Astrocyte of the hippocampus (primary cell): Measurements from ENCODE around the gene FEM1A.
"Not testable (repeated sequence)": the region's sequence is repeated elsewhere in the genome, so short reads cannot be mapped to it uniquely, and the experiment has no call there.

Experiments
- DNase-seq: peaks from one replicate; pipeline ENCODE4 v3.0.0; 2011; ENCODE audit warnings: low read depth, low spot score

Gene FEM1A, protein sequence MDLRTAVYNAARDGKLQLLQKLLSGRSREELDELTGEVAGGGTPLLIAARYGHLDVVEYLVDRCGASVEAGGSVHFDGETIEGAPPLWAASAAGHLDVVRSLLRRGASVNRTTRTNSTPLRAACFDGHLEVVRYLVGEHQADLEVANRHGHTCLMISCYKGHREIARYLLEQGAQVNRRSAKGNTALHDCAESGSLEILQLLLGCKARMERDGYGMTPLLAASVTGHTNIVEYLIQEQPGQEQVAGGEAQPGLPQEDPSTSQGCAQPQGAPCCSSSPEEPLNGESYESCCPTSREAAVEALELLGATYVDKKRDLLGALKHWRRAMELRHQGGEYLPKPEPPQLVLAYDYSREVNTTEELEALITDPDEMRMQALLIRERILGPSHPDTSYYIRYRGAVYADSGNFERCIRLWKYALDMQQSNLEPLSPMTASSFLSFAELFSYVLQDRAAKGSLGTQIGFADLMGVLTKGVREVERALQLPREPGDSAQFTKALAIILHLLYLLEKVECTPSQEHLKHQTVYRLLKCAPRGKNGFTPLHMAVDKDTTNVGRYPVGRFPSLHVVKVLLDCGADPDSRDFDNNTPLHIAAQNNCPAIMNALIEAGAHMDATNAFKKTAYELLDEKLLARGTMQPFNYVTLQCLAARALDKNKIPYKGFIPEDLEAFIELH

DNA sequence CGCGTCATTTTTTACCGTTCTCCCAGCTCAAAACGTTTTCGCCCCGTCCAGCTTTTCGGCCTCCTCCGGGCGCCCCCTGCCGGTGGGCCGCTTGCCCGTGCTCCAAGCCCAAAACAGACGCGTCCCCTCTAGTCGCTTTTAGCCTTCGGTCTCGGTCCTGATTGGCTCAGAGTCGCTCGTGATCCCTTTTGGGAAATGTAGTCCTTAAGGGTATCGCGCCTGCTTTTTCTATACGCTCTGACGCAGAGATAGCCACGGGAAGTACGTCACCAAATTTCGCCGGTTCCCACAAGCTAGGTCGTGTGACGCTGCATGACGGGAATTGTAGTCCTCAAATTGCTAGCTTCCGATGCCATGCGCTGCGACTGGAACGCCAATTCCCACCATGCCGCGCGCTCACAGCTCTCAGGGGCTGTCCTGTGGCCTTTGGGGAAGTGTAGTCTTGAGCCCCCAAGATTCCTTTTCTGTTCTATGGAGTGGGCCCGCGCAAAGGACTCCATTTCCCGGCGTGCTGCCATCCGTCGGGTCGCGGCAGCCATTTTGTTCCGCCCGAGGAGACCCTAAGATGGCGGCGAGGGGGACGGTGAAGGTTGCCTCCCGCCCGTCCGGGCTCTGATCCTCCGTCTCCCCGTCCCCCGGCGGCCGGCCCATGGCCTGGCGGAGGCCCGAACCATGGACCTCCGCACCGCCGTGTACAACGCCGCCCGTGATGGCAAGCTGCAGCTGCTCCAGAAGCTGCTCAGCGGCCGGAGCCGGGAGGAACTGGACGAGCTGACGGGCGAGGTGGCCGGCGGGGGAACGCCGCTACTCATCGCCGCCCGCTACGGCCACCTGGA is at the start of gene FEM1A:
Gene FEM1A (plus strand): TSS at position 552 of the 836 bp plus-strand sequence. CDS start 121 bp downstream, at position 673.
- peak; percentile 100 for DNase-seq

DNA sequence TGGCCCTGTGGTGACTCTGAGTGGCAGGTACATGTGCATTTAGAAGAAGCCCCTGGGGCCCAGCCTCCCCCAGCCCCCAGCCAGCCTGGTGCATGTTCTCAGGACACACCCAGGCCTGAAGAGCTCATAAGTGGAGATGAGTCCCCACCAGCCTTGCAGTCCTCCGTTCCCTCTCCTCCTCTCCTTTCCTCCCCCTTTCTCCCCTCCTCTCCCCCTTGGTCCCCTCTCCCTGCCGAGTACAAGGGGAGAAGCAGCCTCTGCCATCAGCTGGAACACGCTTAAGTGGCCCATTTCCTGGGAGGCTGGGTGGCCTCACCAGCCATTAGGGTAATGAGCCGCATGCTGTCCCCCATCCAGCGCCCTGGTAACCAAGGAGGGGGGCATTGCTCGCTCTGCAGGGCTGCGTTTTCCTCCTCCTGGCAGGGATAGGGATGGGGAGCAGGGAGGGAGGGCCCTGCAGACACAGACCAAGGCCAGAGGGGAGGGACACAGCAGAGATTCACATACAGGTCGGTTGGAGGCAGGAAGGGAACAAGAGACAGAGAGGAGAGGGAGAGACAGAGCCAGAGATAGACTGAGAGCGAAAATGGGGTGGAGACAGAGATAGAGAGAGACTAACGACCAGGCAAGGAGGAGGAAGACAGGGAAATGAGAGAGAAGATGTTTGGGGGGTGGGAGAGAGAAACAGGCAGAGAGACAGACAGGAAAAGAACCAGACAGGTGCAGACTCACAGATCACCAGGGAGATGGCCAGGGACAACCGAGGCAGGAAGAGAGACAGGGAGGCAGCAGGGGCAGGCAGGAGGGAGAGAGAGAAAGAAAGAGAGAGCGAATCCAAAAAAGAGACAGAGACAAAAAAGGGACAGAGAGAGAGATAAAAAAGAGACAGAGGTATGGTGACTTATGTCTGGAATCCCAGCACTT is 48.5 kb upstream of the FEM1A start:
- DNase-seq: no peak

DNA sequence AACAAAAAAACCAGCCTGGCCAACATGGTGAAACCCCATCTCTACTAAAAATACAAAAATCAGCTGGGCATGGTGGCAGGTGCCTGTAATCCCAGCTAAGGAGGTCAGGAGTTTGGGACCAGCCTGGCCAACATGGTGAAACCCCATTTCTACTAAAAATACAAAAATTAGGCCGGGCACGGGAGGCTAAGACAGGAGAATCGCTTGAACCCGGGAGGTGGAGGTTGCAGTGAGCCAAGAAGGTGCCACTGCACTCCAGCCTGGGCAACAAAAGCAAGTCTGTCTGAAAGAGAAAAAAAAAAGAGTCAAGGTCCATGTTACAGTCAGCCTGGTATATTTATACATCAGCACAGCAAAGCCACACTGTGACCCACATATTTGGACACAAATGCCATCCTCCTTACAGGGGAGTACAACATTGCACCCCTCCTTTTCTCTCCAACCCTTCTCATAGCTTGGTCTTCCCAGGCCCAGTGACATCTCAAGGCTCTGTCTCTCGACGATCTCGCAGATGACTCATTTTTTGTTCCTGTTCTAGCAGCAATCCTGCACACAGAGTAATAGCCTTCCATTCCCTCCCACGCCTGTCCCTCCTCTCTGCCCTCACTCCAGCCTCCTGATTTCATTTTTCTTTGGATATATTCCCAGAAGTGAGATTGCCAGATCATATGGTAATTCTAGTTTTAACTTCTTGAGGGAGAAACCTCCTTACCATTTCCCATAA is 46.9 kb upstream of the FEM1A start:
- DNase-seq: peak; percentile 54

DNA sequence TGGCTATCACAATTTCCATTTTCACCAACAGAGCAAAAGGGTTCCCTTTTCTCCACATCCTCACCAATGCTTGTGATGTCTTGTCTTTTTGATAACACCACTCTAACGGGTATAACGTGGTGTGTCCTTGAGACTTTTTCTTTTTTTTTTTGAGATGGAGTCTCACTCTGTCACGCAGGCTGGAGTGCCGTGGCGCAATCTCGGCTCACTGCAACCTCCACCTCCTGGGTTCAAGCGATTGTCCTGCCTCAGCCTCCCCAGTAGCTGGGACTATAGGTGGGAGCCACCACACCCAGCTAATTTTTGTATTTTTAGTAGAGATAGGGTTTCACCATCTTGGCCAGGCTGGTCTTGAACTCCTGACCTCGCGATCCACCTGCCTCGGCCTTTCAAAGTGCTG is 46.4 kb upstream of the FEM1A start:
- DNase-seq: not testable (repeated sequence)

DNA sequence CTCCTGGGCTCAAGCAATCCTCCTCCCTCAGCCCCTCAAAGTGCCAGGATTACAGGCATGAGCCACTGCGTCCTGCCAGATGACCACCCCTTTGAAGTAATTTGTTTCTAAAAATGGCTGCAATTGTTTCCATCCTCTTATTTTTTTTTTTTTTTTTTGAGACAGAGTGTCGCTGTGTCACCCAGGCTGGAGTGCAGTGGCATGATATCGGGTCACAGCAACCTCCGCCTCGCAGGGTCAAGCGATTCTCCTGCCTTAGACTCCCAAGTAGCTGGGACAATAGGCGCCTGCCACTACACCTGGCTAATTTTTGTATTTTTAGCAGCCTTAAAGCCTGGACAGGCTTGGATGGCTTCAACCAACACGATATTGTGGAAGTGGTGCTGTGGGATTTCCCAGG is 45.5 kb upstream of the FEM1A start:
- DNase-seq: no peak

DNA sequence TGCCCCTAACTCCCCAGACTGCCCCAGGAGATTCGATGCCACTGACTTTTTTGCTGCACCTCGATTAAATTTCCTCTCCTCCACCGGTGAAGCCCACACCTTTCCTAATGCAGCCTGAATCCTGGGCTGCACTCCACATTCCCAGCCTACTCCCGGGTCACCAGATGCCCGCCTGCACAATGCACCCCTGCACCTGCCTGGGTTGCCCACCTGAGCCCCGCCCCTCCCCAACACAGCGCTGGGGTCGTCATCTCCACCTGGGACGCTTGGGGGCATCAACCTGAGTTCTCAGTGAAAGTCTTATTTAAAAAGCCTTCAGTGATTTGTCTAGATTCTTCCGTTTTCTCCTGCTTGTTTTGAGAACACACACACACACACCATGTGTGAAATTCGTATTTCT is 43.3 kb upstream of the FEM1A start:
- DNase-seq: no peak

DNA sequence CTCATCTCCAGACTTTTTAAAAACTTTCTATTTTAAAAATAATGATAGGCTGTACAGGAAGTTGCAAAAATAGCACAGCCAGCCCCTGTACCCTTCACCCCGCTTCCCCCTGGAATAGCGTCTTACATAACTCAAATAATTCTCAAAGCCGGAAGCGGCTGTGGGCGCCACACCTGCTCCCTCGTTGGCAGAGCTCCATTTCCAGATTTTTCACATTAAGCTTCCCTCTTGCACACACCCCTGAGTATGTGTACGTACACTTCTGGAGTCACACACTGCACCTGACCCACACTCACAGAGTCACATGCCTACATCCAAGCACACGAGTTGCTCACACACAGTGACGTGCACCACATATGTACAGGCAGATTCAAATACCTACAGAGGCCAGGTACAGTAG is 42.9 kb upstream of the FEM1A start:
- no peak for DNase-seq

DNA sequence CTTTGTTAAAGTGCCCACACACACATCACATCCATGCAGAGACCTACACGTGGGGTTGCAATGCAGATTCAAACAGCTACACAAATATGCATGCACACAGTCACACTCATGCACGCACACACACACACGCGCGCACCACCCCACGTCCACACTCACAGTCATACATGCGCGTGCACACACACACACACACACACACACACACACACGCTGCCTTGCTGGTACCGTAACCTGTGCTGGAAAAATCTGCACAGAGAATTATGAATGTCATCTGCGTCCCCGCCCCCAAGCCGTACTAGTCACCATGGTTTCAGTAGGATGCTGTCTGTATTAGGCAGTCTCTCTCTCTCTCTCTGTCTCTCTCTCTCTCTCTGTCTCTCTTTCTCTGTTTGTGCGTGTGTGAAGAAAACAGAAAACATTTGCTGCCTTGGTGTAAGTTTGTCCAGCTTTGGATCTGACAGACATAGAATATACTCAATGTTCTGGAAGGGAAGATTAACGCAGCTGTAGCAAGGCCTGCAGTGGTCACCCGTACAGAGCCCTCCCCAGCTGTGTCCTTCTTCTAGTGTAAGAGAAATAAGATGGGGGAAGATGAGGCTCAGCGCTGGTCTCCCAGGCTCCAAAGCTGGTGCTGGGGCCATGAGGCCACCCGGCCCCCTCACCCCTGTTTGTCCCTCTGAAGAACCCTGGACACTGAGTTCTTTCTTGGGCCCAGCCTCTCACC is 41.5 kb upstream of the FEM1A start:
- no peak for DNase-seq

DNA sequence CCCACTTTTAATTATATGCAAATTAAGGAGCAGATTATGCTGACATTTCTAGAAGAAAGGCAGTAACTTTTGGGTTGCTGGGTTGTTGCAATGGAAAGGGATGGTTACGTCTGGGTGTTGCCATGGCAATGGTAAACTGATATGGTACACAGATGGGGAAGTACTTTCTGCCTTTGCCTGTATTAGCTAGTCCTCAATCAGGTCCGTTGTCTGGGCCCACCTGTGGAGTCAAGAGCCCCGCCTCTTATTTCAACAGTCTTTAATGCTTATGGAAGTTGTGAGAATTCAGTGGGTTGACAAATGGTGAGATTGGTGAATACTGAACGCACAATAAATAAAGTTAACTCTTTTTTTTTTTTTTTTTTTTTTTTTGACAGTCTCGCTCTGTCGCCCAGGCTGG is 37.3 kb upstream of the FEM1A start:
- no peak for DNase-seq

DNA sequence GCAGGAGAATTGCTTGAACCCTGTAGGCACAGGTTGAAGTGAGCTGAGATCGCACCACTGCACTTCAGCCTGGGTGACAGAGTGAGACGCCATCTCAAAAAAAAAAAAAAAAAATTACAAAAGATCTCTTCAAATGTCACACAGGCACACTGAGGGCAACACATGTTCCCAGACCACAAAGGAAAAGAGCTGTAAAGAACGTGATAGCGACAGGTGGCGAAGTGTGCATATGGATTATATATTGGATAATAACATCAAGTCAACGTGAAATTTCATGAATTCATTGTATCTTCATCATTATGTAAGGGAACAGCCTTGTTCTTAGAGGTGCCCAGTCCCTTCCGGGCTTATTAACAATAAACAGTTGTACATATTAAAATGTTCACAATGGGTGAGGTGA is 36.1 kb upstream of the FEM1A start:
- DNase-seq: no peak

DNA sequence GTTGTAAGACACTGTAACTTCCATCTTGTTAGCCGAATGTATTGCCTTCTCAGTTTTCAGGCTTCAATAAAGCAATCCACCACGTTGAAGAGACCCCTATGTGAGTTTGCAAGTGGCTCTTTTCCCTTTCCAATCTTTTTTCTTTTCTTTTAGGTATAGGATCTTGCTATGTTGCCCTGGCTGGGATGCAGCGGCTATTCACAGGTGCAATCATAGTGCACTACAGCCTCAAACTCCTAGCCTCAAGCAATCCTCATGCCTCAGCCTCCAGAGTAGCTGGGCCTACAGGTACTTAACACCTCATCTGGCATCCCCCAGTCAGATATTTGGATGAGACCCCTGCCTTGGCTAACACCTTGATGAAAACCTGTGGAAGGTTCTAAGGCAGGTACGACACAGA is 33.5 kb upstream of the FEM1A start:
- DNase-seq: no peak

DNA sequence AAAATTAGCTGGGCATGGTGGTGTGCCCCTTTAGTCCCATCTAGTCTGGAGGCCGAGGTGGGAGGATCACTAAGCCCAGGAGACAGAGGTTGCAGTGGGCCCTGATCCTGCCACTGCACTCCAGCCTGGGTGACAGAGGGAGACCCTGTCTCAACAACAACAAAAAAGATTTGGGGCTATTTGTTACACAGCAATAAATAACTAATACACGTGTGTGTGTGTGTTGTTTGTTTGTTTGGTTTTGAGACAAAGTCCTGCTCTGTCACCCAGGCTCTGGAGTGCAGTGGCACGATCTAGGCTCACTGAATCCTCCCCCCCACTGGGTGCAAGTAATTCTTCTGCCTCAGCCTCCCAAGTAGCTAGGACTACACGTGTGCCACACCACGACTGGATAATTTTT is 32.9 kb upstream of the FEM1A start:
- DNase-seq: no peak

DNA sequence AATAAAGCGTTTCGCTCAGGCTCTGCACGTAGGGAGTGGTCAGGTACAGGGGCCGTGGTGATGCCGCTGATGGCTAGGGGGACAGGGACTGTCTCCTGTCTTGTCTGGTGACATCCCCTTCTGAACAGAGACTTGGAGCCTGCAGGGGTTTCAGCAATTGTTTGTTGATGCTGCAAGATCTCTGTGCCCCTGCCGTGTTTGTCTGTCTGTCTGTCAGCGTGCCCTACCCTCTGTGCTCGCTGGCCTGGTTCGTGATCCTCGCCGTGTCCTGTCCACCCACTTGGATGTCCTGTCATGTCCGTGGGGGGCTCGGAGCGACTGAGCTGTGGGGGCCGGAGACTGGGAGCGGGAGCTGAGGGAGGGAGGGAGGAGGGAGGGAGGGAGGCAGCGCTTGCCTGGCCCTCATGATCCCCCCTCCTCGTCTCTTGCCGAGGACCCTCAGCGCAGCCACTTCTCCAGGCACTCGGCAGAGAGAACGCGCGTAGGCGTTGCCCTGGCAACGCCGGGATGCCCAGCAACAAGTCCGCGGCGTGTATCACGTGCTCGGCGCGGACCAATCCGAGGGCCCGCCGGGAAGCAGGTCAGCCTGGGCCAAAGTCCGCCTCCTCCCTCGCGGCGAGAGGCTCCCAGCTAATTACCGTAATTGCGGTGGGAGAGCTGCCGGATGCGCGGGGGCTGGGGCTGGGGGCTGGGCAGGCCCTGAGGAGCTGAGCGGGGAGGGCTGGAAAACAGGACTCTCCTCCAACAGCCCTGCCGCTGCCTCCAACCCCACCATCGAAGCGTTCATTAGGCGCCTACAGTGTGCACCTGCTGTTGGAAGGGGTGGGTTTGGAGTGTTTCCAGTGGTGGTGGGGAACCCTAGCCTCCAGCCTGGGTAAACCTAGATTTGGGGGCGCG is 31.9 kb upstream of the FEM1A start:
- peak; percentile 97 for DNase-seq

DNA sequence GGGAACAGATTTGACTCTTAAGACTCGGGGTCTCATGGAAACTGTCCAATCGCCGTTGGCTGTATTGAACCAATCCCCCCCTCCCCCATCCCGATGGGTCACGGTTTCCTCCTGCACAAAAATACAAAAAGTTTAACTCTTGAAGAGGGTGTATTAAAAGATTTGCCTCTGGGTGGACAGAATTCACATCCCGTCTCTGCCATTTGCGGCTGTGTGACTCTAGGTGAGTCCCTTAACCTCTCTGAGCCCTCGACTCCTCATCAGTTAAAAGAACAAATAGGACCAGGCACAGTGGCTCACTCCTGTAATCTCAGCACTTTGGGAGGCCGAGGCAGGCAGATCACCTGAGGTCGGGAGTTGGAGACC is 31.3 kb upstream of the FEM1A start:
- no peak for DNase-seq

DNA sequence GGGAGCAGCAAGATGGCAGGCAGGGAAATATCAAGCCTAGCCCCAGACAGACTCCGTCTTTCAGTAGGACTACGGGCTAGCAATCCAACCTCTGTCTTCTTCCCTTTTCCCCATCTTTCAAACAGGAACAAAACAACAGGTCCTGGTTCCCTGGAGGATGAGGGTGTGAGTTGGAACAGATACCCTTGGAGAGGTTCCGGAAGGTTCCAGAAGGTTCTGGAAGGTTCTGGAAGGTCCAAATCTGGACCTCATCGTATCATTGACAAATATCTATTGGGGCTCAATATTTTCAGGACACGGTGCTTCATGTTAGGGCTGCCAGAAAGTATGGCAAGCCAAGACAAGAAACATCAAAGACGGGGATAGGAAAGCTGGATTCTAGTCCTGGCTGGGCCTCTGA is 28.5 kb upstream of the FEM1A start:
- DNase-seq: no peak

DNA sequence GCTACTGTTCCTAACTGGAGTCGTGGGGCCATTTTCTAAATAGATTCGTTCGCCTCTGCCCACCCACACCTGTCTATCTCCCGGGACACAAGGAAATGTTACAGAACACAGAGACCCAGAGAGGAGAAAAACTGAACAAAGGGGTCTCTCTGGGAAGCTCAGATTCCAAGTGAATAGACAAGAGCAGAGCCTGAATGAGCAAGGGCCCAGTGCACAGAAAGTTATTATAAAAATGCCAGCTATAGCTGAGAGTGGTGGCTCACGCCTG is 27.2 kb upstream of the FEM1A start:
- DNase-seq: no peak

DNA sequence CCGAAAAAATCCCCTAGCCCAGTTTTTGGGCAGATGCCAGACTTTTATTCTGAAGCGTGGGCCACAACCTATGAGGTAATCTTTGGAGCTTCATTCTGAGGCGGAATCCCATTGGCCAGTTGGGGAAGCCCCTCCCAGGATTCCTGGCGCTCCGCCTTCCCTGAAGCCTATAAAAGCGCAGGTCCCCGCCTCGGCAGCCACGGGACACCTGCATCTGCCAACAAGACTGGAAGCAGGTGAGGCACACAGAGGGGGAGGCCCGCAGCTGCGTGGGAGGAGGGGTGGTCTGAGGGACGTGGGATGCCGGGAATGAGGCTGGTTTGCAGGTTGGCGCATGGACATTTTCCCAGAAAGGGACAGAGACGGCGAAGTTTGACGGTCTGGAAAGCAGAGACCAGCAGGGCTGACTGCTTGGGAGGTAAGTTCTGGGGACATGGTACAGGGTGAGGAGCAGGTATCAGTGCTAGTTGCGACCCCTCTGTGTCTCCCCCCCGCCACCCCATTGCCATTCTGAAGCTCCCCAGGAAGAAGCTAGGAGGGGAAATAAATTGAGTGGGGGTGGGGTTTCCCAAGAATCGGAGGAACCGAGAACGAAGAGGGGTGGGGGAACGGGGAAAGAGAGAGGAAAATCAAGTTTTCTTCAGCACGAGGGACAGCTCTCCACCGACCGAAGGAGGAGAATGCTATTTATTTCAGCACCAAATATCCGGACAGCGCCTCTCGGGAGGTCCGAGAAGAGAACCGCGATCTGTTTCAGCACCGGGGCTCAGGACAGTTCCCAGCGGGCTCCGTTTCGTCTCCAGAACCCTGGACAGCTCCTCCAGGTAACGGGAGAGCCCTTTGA is 22.4 kb upstream of the FEM1A start:
- peak; percentile 95 for DNase-seq

DNA sequence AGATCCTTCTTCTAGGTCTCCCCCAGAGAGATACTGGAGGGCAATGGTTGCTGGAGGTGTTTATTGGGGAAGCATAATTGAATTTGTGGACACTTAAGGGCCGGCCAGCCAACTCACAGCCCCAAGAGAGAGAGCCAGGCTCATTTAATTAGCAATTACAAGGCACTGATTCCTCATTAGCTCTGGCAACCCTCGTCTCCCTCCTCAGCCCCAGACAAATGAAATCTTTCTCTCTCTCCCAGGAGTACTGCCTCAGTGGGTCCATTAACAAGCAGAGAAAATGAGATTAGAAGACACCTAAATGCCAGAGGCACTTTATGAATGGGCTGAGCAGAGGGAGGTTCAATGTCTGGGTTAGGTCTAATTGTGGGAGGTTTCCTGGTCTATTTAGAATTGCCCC is 19.0 kb upstream of the FEM1A start:
- DNase-seq: no peak
